Suprapubic skin (tissue), 4 donors: ENCODE measurements around the gene ABHD16A. TPM values are rescaled to one million over a fixed set of nuclear protein-coding genes. Genes with fewer than 3 reads are reported as not detected.

Source experiments
- DNase-seq, 2 donors: peaks; one replicate each; pipeline ENCODE4 v3.0.0-alpha.2; 2019; ENCODE audit warnings: low spot score in 2 of 2
- H3K27ac ChIP-seq: fragments of 200-600 bp; sonication (generic); one replicate; pipeline ENCODE4 v1.5.1; 2019
- H3K27me3 ChIP-seq: fragments of 200-600 bp; sonication (generic); one replicate; pipeline ENCODE4 v1.5.1; 2019
- H3K36me3 ChIP-seq: fragments of 200-600 bp; sonication (generic); one replicate; pipeline ENCODE4 v1.5.1; 2019
- H3K4me1 ChIP-seq: fragments of 200-600 bp; sonication (generic); one replicate; pipeline ENCODE4 v1.5.1; 2019
- H3K4me3 ChIP-seq: fragments of 200-600 bp; sonication (generic); one replicate; pipeline ENCODE4 v1.5.1; 2019; ENCODE audit warnings: mild to moderate bottlenecking
- H3K9me3 ChIP-seq: fragments of 200-600 bp; sonication (generic); one replicate; pipeline ENCODE4 v1.5.1; 2019
- EP300 ChIP-seq: sonication (generic); formaldehyde crosslinking; IDR thresholded peaks from one replicate; pipeline ENCODE4 v1.6.1; 2017; ENCODE audit warnings: antibody characterized with exemption
- POLR2A ChIP-seq, 2 donors: fragments of 450-650 bp; IDR thresholded peaks; one replicate each; pipeline ENCODE4 v1.6.1; 2017; ENCODE audit warnings: antibody characterized with exemption in 2 of 2, mild to moderate bottlenecking in 2 of 2, moderate library complexity in 2 of 2
- POLR2AphosphoS5 ChIP-seq, 3 donors: sonication (generic); formaldehyde crosslinking; IDR thresholded peaks; one replicate each; pipeline ENCODE4 v1.6.1; 2017; ENCODE audit warnings: antibody characterized with exemption in 3 of 3
- WGBS: methylation state at CpG from one replicate; pipeline ENCODE4 v1.1.5; 2018; 5-methylcytosine and 5-hydroxymethylcytosine counted together
- total RNA-seq, 4 donors: library from RNA; depleted of rRNA; stranded (reverse); fragments of >200 nt; gene quantifications; one replicate each; pipeline ENCODE4 v1.1.0, GENCODE V29; 2016
- TF ChIP-seq, protein P1 (sequence below), 2 donors: fragments of 200-600 bp in 1 of 2; fragments of 450-650 bp in 1 of 2; sonication (generic) in 1 of 2; IDR thresholded peaks; one replicate each; pipeline ENCODE4 v1.5.1; 2016 to 2019; ENCODE audit warnings: antibody characterized with exemption in 2 of 2, mild to moderate bottlenecking in 1 of 2, moderate library complexity in 1 of 2

ABHD16A gene
- total RNA-seq: 10 to 100 TPM; 49.4 to 68.2 (median 57.3) TPM

DNA sequence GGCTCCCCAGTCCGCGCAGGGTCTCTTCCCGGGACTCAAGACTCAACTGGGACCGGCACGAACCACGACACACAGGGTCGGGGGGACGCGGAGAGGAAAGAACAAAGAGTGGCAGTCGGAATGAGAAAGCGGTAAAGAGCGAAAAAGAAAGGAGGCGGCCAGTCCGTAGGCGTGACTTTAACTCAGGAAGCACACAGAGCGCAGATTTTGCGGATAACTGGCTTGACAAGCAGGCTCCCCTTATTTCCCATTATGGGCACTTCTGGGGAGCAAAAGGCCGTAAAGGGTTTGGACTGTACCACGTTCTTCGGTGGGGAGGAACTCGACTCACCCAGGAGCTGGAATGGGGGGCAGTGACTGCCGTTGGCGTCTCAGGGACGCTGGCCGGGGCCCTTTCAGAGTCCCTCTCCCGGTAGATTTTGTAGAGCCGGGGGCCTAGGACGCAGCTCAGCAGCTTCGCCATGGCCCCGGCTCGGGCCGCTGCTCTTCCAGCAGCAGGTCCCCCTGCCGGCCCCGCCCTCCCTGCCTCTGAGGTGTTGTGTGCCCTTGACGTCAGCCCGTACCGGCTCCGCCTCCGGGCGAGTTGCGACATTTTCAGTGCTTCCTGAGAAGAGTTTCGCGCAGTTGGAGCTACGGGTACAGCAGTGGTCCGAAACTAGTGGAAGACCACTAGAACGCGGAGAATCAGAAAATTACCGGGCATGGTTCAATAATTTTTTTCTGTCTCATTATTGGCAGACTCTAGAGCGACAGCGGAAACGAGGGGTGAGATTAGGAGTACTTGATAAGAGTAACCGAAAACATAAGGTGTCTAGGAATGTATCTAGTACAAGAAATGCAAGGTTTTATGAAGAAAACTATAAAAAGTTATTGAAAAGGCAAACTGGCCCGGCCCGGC is at the start of gene ABHD16A:
Gene ABHD16A, minus strand, starts transcription at position 506 of the 898 bp plus-strand sequence. Its CDS starts 43 bp downstream, at position 463.
- DNase-seq: peak; percentile 99 to 100
- under 1% methylated on average over 54 of the region's 54 CpGs for WGBS
- TF ChIP-seq, protein P1, sequence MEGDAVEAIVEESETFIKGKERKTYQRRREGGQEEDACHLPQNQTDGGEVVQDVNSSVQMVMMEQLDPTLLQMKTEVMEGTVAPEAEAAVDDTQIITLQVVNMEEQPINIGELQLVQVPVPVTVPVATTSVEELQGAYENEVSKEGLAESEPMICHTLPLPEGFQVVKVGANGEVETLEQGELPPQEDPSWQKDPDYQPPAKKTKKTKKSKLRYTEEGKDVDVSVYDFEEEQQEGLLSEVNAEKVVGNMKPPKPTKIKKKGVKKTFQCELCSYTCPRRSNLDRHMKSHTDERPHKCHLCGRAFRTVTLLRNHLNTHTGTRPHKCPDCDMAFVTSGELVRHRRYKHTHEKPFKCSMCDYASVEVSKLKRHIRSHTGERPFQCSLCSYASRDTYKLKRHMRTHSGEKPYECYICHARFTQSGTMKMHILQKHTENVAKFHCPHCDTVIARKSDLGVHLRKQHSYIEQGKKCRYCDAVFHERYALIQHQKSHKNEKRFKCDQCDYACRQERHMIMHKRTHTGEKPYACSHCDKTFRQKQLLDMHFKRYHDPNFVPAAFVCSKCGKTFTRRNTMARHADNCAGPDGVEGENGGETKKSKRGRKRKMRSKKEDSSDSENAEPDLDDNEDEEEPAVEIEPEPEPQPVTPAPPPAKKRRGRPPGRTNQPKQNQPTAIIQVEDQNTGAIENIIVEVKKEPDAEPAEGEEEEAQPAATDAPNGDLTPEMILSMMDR (IDR thresholded peaks at IDR 0.05): no peak
- no peak for TF ChIP-seq EP300
- TF ChIP-seq POLR2A (IDR thresholded peaks at IDR 0.05): peak; percentile 88 to 97
- peak in 2 of 3 donors; percentile 91 to 94 for TF ChIP-seq POLR2AphosphoS5 (IDR thresholded peaks at IDR 0.05)

DNA sequence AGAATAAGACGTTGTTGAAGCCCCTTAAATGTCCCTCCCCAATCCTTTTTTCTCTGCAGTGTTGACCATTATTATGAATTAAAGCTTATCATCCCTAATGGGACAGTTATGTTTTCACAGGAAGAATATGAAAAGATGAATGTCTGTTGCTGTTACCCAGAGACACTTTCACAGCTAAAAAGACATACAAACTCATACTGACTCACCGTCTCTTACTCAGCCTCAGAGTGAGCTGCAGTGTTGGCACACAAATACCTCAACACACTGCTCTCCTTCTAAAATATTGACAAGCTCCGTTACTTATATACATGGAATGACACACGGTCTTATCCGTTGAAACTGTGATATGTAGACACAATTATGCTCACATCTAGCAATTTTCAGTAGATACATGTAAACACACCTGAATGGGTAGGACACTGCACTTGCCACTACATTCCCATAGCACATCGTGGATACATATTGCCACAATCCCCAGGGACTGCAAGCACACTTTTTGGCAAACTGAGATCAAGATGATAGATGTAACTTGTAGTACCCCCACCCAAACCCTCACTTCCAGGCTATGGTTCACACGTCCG is 49.7 kb upstream of the ABHD16A start:
- 76% methylated on average over 8 of the region's 8 CpGs for WGBS
- H3K9me3 ChIP-seq: no peaks in the 10 kb centered on the region
- no peak overlapping the region for H3K27ac ChIP-seq
- H3K36me3 ChIP-seq: no peaks in the 10 kb centered on the region
- no peak overlapping the region for H3K4me3 ChIP-seq
- no peak for DNase-seq
- no peaks in the 10 kb centered on the region for H3K27me3 ChIP-seq
- TF ChIP-seq EP300 (no peak), POLR2AphosphoS5 (IDR thresholded peaks at IDR 0.05) (no peak)
- no peaks in the 10 kb centered on the region for H3K4me1 ChIP-seq

More for the DNA sequence above, at the start of gene ABHD16A:
- H3K27me3 ChIP-seq: no peaks in the 10 kb centered on the region
- H3K9me3 ChIP-seq: no peaks in the 10 kb centered on the region
- peak within 1 kb of the TSS; percentile 96 for H3K27ac ChIP-seq
- peak within 1 kb of the TSS; percentile 69 for H3K4me3 ChIP-seq
- H3K36me3 ChIP-seq: peaks cover 11% of the 10 kb centered on the region
- peaks cover 20% of the 10 kb centered on the region for H3K4me1 ChIP-seq

DNA sequence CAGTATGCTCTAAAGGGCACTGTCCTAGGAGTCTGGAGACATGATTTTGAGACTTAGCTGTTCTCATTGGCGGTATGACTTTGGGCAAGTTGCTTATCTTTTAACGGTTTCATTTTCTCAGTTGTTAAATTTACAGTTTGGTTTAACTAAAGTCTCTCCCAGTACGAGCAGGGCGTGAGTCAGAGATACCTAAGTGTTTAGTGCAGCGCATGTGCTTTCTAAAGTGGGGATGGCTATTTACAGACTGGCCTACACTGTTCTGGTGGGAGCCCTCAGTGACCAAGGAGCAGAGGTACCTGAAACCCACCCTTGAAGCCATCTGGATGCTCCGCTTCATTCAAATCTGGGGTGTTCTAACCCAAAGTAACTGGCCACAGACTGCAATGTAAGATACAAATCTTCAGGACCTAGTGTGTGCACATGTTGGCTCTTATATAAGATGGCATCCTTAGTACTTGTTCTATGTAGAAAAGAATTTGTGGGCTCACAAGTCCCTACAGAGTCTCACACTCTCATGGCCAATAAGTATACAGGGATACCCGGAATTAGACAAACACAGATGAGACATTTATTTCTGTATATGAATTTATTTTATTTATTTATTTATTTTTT is 47.4 kb upstream of the ABHD16A start:
- DNase-seq: no peak
- no peaks in the 10 kb centered on the region for H3K9me3 ChIP-seq
- WGBS: 94% methylated on average over 7 of the region's 7 CpGs
- no peak overlapping the region for H3K27ac ChIP-seq
- H3K4me1 ChIP-seq: no peaks in the 10 kb centered on the region
- peaks cover 9% of the 10 kb centered on the region for H3K36me3 ChIP-seq
- no peak overlapping the region for H3K4me3 ChIP-seq
- TF ChIP-seq EP300: no peak
- no peak for TF ChIP-seq POLR2AphosphoS5 (IDR thresholded peaks at IDR 0.05)
- no peak for TF ChIP-seq POLR2A (IDR thresholded peaks at IDR 0.05)
- TF ChIP-seq, protein P1 (IDR thresholded peaks at IDR 0.05): no peak
- H3K27me3 ChIP-seq: no peaks in the 10 kb centered on the region

DNA sequence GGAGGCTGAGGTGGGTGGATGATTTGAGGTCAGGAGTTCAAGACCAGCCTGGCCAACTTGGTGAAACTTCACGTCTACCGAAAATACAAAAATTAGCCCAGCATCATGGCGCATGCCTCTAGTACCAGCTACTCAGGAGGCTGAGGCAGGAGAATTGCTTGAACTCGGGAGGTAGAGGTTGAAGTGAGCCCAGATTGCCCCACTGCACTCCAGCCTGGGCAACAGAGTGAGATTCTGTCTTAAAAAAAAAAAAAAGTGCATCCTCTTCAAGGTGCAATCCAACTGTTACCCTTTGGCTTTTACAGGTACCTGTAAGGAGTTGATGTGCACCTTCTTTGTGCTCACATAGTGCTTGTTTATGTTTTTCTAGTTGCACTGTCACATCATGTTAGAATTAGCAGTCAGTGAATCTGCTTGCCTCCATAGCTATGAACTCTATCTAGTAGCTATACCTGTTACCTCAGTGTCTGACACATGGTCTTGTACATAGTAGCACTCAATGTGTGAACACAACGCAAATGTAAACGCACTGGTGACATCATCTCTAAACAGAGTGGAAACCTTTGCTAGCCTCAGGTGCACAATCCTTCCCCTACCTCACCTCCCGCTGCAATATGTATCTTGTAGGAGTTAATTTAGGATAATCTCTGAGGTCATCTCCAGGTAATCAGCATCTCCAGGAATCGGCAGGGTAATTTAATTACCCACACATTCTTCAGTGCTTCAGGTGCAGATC is 46.3 kb upstream of the ABHD16A start:
- Histone ChIP-seq H3K4me1 (no peaks in the 10 kb centered on the region), H3K36me3 (peaks cover 9% of the 10 kb centered on the region), H3K4me3 (no peak overlapping the region), H3K27me3 (no peaks in the 10 kb centered on the region), H3K9me3 (no peaks in the 10 kb centered on the region), H3K27ac (no peak overlapping the region)
- 89% methylated on average over 8 of the region's 8 CpGs for WGBS
- DNase-seq: no peak
- TF ChIP-seq, protein P1 (IDR thresholded peaks at IDR 0.05): no peak
- no peak for TF ChIP-seq POLR2AphosphoS5 (IDR thresholded peaks at IDR 0.05)
- no peak for TF ChIP-seq POLR2A (IDR thresholded peaks at IDR 0.05)
- TF ChIP-seq EP300: no peak

DNA sequence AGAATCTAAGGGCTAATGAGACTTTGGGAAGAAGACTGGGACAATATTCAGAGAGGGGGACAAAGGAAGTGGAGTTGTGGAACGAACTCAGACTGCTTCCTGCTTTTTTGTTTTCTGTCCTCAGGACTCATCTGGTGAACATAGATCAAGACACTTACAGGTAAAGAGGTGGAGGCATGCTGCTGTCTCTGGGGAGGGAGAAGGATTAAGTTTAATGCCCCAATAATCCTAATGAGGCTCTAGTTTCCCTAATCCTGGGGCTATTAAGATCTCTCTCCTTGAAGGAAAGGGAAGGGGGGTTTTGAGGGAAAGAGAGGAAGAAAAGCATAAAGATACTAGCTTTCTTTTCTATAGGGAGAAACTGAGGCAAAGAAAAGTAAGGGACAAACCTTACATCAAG is 41.3 kb upstream of the ABHD16A start:
- WGBS: 89% methylated on average over 1 of the region's 1 CpG
- Histone ChIP-seq H3K4me3 (no peak overlapping the region), H3K27me3 (no peaks in the 10 kb centered on the region), H3K9me3 (no peaks in the 10 kb centered on the region), H3K4me1 (peaks cover 11% of the 10 kb centered on the region), H3K27ac (no peak overlapping the region), H3K36me3 (peaks cover 15% of the 10 kb centered on the region)
- no peak for DNase-seq
- TF ChIP-seq EP300: no peak
- no peak for TF ChIP-seq POLR2A (IDR thresholded peaks at IDR 0.05)
- no peak for TF ChIP-seq POLR2AphosphoS5 (IDR thresholded peaks at IDR 0.05)
- TF ChIP-seq, protein P1 (IDR thresholded peaks at IDR 0.05): no peak
